EH (cell line): ENCODE data around the gene TTC12.

Experiments
- DNase-seq: peaks from one replicate; pipeline ENCODE4 v3.0.0-alpha.2; 2015; ENCODE audit warnings: low read depth

TTC12 gene

GRCh38 chr11:113324250-113324649 is 9.9 kb downstream of the TTC12 start:
- DNase-seq: no peak

GRCh38 chr11:113329725-113330124 is 15.3 kb downstream of the TTC12 start:
- DNase-seq: no peak

DNA sequence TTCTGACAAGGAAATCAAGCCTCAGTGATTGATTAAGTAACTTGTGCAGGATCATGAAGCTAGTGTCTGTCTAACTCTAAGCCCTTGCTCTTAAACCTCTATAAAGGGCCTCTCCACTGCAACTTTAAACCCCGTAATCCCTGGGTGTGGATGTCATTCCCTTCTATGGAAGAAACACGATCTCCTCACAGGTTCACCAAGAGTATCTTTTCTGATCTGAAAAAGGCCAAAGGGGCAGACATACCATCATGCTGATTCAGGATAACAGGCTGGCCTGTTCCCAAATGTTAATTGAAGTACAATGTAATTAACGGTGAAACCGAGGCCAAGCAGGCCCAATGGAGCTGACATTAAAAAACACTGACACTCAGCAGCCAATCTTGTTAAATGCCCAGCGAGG is 17.1 kb downstream of the TTC12 start:
- no peak for DNase-seq

DNA sequence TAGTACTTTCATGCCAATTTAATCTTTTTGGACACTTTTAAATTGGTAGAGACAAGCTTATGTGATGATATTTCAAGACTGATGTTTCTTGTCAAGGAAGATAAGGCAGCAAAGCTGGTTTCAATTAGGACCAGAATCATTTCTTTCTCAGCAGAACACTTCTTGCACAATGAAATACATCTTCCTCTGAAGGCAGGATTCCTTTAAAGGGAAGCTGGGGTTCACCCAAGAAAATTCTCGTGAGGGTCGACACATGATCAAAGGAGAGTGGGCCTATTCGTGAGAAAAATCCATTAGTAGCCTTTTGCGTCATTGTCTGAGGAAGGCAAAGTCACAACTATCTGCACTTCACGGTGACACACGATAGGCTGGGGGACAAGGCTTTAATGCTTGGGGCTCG is 17.6 kb downstream of the TTC12 start:
- DNase-seq: peak; percentile 2

- no peak for DNase-seq
Observed at GRCh38 chr11:113332638-113333329, 18.4 kb downstream of the TTC12 start.

GRCh38 chr11:113334183-113334582 is 19.8 kb downstream of the TTC12 start:
- DNase-seq: no peak

- DNase-seq: no peak
Observed at GRCh38 chr11:113338730-113339129, 24.3 kb downstream of the TTC12 start.

DNA sequence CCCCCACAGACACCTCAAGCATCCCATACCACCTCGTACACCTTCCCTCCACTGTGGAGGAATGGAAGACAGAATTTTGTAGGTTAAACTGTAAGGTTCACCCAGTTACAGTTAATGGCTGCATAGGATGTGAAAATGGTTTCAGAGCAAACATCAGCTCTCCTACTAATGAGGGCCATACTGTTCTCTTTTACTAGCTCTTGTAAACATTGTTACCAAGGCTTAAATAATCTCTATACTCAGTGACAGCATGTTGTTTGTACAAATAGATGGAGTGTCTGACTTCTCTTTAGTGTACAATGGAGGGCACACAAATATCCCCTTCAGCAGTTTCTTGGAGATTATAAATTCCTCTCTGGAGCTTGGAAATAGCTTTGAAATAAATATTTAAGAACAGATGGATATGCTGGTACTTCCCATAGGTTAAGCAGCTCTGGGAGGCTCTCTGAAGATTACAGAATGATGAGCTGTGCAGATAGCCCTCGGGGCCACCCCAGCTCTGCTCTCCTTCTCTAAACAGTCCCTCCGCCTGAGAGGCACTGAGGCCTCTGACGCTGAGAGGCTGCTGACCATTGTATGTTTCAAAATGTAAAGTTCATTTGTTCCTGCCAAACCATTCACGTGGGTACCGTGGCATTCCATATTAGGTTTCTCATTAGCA is 25.7 kb downstream of the TTC12 start:
- no peak for DNase-seq

DNA sequence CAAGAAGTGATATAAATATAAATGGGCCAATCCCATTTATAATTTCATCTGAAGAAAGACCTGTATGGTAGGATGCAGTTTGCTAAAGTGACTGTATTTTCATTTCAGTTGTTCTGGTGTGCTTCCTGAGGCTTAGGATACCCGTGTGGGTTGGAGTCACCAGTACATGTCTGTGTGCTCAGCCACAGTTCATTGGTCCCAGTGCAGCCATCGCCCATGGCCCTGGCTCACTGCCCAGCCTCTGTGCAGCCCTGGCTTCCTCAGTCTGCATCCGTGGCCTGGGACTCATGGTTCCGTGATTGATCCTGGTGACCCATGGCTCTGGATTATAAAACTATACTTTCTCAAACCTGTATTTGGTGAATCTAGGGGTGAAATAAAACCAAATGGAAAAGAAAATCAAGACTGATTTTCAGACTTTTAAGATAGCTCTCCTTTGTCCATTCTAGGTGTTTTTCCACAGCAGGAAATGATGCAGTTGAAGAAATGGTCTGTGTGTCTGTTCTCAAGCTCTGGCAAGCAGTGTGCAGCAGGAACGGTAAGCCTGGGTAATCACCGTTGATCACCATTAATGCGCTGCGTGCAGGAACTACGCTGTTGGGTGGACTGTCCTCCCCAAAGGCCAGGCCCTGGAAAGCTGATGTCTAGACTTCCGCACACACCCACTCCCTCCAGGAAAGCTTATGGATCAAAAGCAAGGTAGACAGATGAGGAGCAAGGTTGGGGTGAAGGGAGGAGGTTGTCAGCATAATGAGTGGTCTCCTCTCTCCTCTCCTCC is 27.2 kb downstream of the TTC12 start:
- DNase-seq: no peak

DNA sequence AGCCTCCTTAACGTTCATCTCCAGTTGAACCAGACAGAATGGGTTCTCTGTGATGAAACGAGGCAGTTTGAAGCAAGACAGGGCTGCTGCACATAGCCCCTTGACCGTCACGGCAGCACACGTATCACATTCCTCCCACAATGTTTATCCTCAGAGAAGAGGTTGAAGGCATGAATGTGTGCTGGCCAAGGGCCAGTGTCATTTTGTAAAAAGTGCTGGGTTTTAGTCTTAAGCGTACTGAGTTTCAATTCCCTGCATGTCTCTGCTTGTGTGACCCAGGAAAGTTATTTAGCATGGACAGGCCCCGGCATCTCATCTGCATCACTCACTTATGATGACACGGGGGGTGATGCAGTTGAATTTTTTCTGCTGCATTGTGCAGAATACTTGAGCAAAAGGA is 31.6 kb downstream of the TTC12 start:
- DNase-seq: peak; percentile 18

DNA sequence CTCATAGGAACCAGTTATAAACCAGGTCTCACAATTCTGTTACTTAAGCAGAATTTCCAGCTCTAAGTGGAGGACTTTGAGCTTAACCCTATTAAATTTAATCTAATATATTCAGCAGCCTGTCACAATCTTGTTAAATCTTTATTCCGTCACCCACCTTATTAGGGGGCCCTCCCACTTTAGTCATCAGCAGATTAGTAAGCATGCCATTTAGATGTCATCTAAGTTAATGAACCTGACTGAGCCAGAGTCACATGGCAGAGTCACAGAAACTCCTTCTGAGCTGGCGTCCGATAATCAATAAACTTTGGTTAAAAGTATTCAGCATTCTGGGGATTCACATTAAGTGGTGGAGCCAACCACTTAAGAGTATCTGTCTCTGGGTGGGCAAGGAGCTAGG is 35.1 kb downstream of the TTC12 start:
- no peak for DNase-seq

- no peak for DNase-seq
Observed at GRCh38 chr11:113350336-113351067, 36.1 kb downstream of the TTC12 start.

GRCh38 chr11:113351068-113351450 is 36.7 kb downstream of the TTC12 start:
- DNase-seq: no peak

GRCh38 chr11:113351480-113351879 is 37.1 kb downstream of the TTC12 start:
- DNase-seq: no peak

DNA sequence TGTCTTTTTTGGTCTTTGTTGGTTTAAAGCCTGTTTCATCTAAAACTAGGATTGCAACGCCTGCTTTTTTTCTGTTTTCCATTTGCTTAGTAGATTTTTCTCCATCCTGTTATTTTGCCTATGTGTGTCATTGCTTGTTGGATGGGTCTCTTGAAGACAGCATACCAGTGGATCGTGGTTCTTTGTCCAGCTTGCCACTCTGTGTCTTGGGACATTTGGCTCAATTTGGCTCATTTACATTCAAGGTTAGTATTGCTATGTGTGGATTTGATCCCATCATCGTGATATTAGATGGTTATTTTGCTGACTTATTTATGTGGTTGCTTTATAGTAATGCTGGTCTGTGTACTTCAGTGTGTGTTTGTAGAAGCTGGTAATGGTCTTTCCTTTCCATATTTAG is 41.8 kb downstream of the TTC12 start:
- DNase-seq: no peak

DNA sequence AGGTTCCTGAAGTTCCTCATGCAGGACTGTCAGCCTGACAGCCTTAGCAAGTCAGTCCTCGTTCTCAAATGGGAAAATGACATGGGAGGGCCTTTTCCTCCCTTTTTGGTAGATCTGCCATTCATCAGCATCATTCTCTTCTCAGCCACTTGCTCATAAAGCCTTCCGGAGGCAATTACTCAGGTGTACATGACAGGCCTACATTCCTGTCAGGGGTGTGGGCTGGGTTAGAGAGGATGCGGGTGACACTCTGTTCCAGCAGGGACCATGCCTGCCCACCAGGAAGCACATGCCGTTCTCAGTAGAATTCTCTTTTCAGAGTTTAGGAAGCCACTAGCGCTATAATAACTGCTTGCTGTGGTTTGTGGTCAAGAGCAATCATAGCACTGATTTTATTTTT is 49.0 kb downstream of the TTC12 start:
- no peak for DNase-seq

DNA sequence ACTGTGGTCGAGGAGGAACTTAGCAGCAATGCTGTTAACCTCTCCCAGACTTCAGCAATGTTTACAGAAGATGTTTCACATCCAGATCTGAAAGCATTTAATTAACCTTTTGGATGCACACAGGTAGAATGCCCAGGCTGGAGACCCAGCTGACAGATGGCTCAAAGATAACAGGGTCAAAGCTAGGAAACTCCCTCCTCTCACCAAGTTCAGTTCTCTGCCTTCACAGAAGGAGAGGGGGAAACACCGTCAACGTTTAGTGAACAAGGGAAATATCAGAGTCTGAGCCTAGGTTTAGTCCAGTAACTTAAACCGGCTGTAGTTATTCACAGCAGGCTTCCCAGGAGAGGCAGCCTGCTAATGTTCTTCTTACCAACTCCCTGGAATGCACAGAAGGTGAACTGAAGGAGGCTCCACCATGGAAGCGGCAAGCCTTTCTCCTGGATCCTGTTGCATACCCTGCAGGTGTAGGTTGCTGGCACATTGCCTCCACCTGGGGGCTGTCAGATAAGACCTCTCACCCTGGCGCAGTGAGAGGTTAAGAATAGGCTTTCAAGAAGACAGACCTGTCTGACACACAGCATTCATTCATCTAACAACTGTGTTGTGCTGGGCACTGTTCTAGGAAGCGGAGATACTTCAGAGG is 49.7 kb downstream of the TTC12 start:
- DNase-seq: no peak

DNA sequence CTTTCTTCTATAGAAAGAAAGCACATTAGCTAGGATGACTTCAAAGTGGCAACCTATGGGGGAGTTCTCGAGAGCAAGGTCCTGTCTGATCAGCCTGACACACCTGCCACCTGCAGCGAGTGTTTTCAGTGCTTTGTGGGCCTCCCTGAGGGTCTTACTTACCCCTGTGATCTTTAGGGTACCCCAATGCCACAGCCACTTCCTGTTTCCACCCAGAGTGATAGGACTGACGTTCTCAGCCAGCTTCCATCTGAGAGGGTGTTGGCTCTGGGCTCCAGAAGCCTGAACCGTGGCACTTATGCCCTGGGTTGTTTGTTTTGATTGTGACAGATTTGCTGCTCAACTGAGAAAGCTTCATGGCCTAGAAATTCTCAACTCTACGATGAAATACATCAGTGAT is 51.5 kb downstream of the TTC12 start:
- no peak for DNase-seq

DNA sequence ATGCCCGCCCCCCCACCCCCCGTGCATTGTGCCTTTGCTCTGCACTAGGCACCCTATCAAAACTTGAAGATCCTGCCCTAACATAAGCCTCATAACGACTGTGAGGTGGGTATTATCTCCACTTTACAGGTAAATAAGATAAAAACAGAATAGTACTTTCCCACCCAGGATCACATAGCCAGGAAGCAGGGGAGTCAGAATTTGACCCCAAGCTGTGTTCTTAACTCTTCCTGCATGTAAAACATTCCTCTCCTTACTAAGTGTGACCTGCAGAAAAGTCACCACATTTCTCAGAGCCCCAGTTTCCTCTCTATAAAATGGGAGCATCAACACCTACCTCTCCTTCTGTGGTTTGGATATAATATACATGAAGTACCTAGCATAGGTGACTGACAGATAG is 55.0 kb downstream of the TTC12 start:
- no peak for DNase-seq

DNA sequence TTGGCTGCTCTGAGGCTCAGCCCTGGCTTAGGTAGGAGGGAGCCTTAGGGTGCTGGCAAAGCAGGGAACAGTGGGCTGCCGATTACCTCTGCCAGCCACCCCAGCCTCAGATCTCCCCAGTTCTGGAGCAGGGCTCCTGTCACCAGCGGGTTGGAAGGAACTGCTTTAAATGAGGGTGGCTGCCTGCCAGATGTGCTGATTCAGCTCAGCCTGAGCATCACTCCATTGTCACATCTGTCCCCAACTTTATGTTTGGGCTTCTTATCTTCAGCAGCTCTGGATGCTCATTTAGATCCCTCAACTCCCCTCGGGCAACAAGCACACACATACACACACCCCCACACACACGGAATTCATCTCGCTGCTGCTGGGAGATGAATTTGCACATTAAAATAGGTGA is 56.3 kb downstream of the TTC12 start:
- DNase-seq: peak; percentile 4

- DNase-seq: no peak
Observed at GRCh38 chr11:113372309-113372708, 57.9 kb downstream of the TTC12 start.

GRCh38 chr11:113373306-113373705 is 58.9 kb downstream of the TTC12 start:
- DNase-seq: peak; percentile 55
